ENCODE measurements around the gene SRCAP.

The SRCAP gene

DNA sequence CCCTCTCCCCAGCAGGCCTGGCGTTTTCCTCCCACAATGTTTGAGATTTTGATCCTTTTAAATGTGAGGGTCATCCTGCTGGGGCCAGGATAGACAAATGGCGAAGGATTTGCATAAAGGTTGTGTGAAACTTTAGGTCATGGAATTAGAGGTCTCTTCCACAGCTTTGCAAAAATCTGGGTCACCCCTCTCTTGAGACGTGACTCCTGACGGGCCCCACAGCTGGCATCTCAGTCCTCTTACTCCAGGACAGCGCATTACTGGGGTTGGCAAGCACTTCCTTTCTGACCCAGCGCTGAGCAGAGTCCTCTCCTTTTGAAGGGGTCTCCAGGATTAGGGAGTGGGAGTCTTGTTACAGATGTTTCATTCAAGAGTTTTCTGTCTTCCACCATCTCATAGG is 80.6 kb downstream of the SRCAP start:
- TF ChIP-seq, protein P1, sequence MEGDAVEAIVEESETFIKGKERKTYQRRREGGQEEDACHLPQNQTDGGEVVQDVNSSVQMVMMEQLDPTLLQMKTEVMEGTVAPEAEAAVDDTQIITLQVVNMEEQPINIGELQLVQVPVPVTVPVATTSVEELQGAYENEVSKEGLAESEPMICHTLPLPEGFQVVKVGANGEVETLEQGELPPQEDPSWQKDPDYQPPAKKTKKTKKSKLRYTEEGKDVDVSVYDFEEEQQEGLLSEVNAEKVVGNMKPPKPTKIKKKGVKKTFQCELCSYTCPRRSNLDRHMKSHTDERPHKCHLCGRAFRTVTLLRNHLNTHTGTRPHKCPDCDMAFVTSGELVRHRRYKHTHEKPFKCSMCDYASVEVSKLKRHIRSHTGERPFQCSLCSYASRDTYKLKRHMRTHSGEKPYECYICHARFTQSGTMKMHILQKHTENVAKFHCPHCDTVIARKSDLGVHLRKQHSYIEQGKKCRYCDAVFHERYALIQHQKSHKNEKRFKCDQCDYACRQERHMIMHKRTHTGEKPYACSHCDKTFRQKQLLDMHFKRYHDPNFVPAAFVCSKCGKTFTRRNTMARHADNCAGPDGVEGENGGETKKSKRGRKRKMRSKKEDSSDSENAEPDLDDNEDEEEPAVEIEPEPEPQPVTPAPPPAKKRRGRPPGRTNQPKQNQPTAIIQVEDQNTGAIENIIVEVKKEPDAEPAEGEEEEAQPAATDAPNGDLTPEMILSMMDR (conservative IDR thresholded peaks at IDR 0.05; ENCODE audit: low read depth, low read length): no peak
- H2AFZ ChIP-seq (ENCODE audit: low read depth): no peak overlapping the region
- no peak overlapping the region for H3K9ac ChIP-seq
- no peaks in the 10 kb centered on the region for H3K4me1 ChIP-seq (ENCODE audit: low read depth, poor library complexity, severe bottlenecking)
- no peaks in the 10 kb centered on the region for H3K79me2 ChIP-seq (ENCODE audit: insufficient read depth, low read depth)
- no peaks in the 10 kb centered on the region for H3K36me3 ChIP-seq (ENCODE audit: insufficient read depth)
- H3K4me3 ChIP-seq (IDR thresholded peaks at IDR 0.05; ENCODE audit: insufficient read depth, low read depth, low read length): no peak overlapping the region
- no peak overlapping the region for H3K27ac ChIP-seq
- H4K20me1 ChIP-seq (ENCODE audit: insufficient read depth): no peaks in the 10 kb centered on the region
- H3K4me2 ChIP-seq: no peak overlapping the region
- no peaks in the 10 kb centered on the region for H3K27me3 ChIP-seq (ENCODE audit: insufficient read depth, low read depth)

DNA sequence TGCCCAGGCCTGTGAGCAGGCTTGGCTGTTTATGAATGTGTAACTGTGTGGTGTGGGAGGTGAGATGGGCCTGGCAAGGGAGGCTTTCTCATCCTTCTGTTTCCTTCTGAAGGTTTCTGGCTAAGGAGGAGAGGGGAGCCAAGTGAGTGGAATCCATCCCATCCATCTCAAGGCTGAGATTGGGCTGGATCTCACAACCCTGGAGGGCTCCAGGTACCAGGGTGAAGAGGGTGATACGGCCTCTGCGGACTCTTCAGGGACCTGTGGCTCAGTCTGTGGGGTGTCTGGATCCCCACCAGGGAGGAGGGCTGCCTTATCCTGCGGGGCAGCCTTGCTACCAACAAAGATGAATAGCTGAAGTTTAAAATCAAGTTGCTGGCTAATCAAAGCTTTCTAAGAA is 81.0 kb downstream of the SRCAP start:
- no peak overlapping the region for H3K4me3 ChIP-seq (IDR thresholded peaks at IDR 0.05; ENCODE audit: insufficient read depth, low read depth, low read length)
- no peak overlapping the region for H3K27ac ChIP-seq
- H2AFZ ChIP-seq (ENCODE audit: low read depth): no peak overlapping the region
- no peaks in the 10 kb centered on the region for H3K4me1 ChIP-seq (ENCODE audit: low read depth, poor library complexity, severe bottlenecking)
- TF ChIP-seq, protein P1 (conservative IDR thresholded peaks at IDR 0.05; ENCODE audit: low read depth, low read length): no peak
- no peaks in the 10 kb centered on the region for H3K79me2 ChIP-seq (ENCODE audit: insufficient read depth, low read depth)
- no peak overlapping the region for H3K4me2 ChIP-seq
- no peaks in the 10 kb centered on the region for H3K27me3 ChIP-seq (ENCODE audit: insufficient read depth, low read depth)
- H3K36me3 ChIP-seq (ENCODE audit: insufficient read depth): no peaks in the 10 kb centered on the region
- no peak overlapping the region for H3K9ac ChIP-seq
- H4K20me1 ChIP-seq (ENCODE audit: insufficient read depth): no peaks in the 10 kb centered on the region

DNA sequence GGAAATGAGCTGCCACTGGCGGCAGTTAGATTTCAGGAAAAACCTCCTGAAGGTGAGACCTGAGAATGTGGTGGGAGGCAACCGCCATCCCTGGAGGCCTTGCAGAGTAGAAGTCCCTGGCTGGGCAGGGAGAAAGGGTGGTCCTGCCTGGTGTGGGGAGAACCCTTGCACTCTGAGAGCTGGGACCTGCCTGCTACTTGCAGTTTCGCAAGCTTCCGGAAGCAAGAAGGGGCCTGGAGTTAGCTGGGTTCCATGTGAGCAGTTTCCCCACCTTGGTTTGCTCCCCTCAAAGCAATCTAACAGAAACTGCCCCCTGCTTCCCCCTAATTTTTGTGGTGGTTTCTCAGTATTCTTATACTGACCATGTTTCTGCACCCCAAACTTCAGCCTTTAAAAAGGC is 81.6 kb downstream of the SRCAP start:
- Histone ChIP-seq H3K4me2 (no peak overlapping the region), H3K79me2 (ENCODE audit: insufficient read depth, low read depth) (no peaks in the 10 kb centered on the region), H3K9ac (no peak overlapping the region), H4K20me1 (ENCODE audit: insufficient read depth) (no peaks in the 10 kb centered on the region), H2AFZ (ENCODE audit: low read depth) (no peak overlapping the region), H3K36me3 (ENCODE audit: insufficient read depth) (no peaks in the 10 kb centered on the region), H3K27ac (no peak overlapping the region), H3K4me3 (IDR thresholded peaks at IDR 0.05; ENCODE audit: insufficient read depth, low read depth, low read length) (no peak overlapping the region), H3K27me3 (ENCODE audit: insufficient read depth, low read depth) (no peaks in the 10 kb centered on the region), H3K4me1 (ENCODE audit: low read depth, poor library complexity, severe bottlenecking) (no peaks in the 10 kb centered on the region)
- TF ChIP-seq, protein P1 (conservative IDR thresholded peaks at IDR 0.05; ENCODE audit: low read depth, low read length): no peak

DNA sequence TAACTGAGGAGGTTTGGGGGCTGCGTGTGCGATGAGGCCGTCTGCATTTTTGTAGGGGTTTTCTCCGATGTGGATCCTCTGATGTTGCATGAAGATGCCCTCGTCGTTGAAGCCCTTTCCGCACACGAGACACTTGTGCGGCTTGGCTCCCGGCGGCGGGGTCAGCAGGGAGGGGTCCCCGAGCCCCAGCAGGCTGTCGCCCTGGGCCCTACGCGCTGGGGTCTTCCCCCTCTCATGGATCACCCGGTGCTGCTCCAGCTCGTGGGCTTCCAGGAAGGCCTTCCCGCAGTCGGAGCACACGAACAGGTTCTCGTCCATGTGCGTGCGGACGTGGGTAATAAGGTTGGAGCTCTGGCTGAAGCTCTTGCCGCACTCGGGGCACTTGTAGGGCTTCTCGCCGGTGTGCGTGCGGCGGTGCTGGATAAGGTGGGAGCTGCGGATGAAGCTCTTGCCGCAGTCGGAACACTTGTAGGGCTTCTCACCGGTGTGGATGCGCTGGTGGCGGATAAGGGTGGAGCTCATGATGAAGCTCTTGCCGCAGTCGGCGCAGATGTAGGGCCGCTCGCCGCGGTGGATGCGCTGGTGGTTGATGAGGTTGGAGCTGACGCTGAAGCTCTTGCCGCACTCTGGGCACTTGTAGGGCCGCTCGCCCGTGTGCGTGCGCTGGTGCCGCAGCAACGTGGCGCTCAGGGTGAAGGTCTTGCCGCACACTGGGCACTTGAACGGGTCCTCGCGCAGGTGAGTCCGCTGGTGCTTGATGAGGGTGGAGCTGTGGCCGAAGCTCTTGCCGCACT is 83.7 kb downstream of the SRCAP start:
- Histone ChIP-seq H2AFZ (ENCODE audit: low read depth) (no peak overlapping the region), H3K4me1 (ENCODE audit: low read depth, poor library complexity, severe bottlenecking) (peaks cover 5% of the 10 kb centered on the region), H3K27me3 (ENCODE audit: insufficient read depth, low read depth) (peaks cover 3% of the 10 kb centered on the region; the same call in 1 of the 2 replicates), H3K79me2 (ENCODE audit: insufficient read depth, low read depth) (no peaks in the 10 kb centered on the region), H3K4me2 (no peak overlapping the region), H4K20me1 (ENCODE audit: insufficient read depth) (no peaks in the 10 kb centered on the region), H3K9ac (no peak overlapping the region), H3K4me3 (IDR thresholded peaks at IDR 0.05; ENCODE audit: insufficient read depth, low read depth, low read length) (no peak overlapping the region), H3K36me3 (ENCODE audit: insufficient read depth) (no peaks in the 10 kb centered on the region), H3K27ac (no peak overlapping the region)
- TF ChIP-seq, protein P1 (conservative IDR thresholded peaks at IDR 0.05; ENCODE audit: low read depth, low read length): no peak

All from KMS-11 (cell line).